Superior temporal gyrus (tissue), 1 donor: ENCODE data around the gene LMNTD1.
"Not testable (repeated sequence)": the region's sequence is repeated elsewhere in the genome, so short reads cannot be mapped to it uniquely, and the experiment has no call there.

Source experiments
- DNase-seq: peaks from one replicate; pipeline ENCODE4 v3.0.0-alpha.2; 2016; ENCODE audit errors: extremely low spot score

The LMNTD1 gene

GRCh38 chr12:25433024-25433423, 120.1 kb downstream of the LMNTD1 start:
- DNase-seq = no peak

- no peak for DNase-seq
Measured at GRCh38 chr12:25427337-25428249, 125.5 kb downstream of the LMNTD1 start.

- not testable (repeated sequence) for DNase-seq
Measured at GRCh38 chr12:25426821-25427220, 126.3 kb downstream of the LMNTD1 start.
